Mesenchymal stem cell (in vitro differentiated cells and primary cell): ENCODE measurements around the gene NDOR1.
A peak's percentile ranks its signal among the peaks of the same experiment; 100 is the strongest.

ENCODE experiments used
- DNase-seq: peaks from one replicate; pipeline ENCODE4 v3.0.0-alpha.2; 2013
- H2AFZ ChIP-seq: one replicate; pipeline ENCODE4 v1.6.1; 2013; ENCODE audit warnings: low read depth, mild to moderate bottlenecking, control low read depth, inconsistent platforms, low read length, moderate library complexity
- H2AK5ac ChIP-seq: 2 replicates; pipeline ENCODE4 v1.6.1; 2013; ENCODE audit warnings: low read length, moderate library complexity, mild to moderate bottlenecking, inconsistent platforms; ENCODE audit not compliant: severe bottlenecking
- H2BK120ac ChIP-seq: one replicate; pipeline ENCODE4 v1.6.1; 2013; ENCODE audit warnings: low read depth, mild to moderate bottlenecking, inconsistent platforms, low read length, moderate library complexity
- H2BK12ac ChIP-seq, 2 experiments: one replicate each; pipeline ENCODE4 v1.6.1; 2013; ENCODE audit warnings: inconsistent platforms in 2 of 2, low read length in 2 of 2, mild to moderate bottlenecking in 2 of 2, moderate library complexity in 2 of 2, control low read depth in 1 of 2
- H2BK15ac ChIP-seq: one replicate; pipeline ENCODE4 v1.6.1; 2013; ENCODE audit warnings: mild to moderate bottlenecking, low read depth, inconsistent platforms; ENCODE audit not compliant: poor library complexity, severe bottlenecking
- H2BK5ac ChIP-seq: 2 replicates; pipeline ENCODE4 v1.6.1; 2013; ENCODE audit warnings: low read depth, mild to moderate bottlenecking, low read length, control low read depth, inconsistent platforms; ENCODE audit not compliant: poor library complexity, severe bottlenecking
- H3K14ac ChIP-seq, 2 experiments: one replicate each; pipeline ENCODE4 v1.6.1; 2013; ENCODE audit warnings: inconsistent platforms in 2 of 2, low read length in 2 of 2, control low read depth in 1 of 2, mild to moderate bottlenecking in 1 of 2, moderate library complexity in 1 of 2
- H3K18ac ChIP-seq, 2 experiments: one replicate each; pipeline ENCODE4 v1.6.1; 2013; ENCODE audit warnings: inconsistent platforms in 2 of 2, low read length in 2 of 2, control low read depth in 1 of 2, low read depth in 1 of 2, mild to moderate bottlenecking in 1 of 2
- H3K23ac ChIP-seq, 2 experiments: one replicate each; pipeline ENCODE4 v1.6.1; 2013; ENCODE audit warnings: inconsistent platforms in 2 of 2, low read length in 2 of 2, mild to moderate bottlenecking in 2 of 2, moderate library complexity in 2 of 2, control low read depth in 1 of 2
- H3K27ac ChIP-seq: 2 replicates; pipeline ENCODE4 v1.5.1; 2013; ENCODE audit warnings: mild to moderate bottlenecking, moderate library complexity, low read length, control low read depth, inconsistent platforms; ENCODE audit not compliant: poor library complexity, severe bottlenecking
- H3K27me3 ChIP-seq, 2 experiments: 2 replicates each; pipeline versions ENCODE4 v1.6.1 to v1.7.0; 2013; ENCODE audit warnings: low read length in 2 of 2, mild to moderate bottlenecking in 2 of 2, moderate library complexity in 2 of 2, control low read depth in 1 of 2, inconsistent platforms in 1 of 2; ENCODE audit not compliant: control insufficient read depth in 1 of 2, insufficient read depth in 1 of 2
- H3K36me3 ChIP-seq, 2 experiments: 2 replicates each; pipeline versions ENCODE4 v1.6.1 to v1.7.0; 2013; ENCODE audit warnings: low read length in 2 of 2, control low read depth in 1 of 2, inconsistent platforms in 1 of 2, low read depth in 1 of 2, mild to moderate bottlenecking in 1 of 2; ENCODE audit not compliant: insufficient read depth in 2 of 2, control insufficient read depth in 1 of 2
- H3K4ac ChIP-seq, 2 experiments: one replicate each; pipeline ENCODE4 v1.6.1; 2013; ENCODE audit warnings: inconsistent platforms in 2 of 2, low read length in 2 of 2, mild to moderate bottlenecking in 2 of 2, moderate library complexity in 2 of 2, control low read depth in 1 of 2, low read depth in 1 of 2
- H3K4me1 ChIP-seq: 2 replicates; pipeline ENCODE4 v1.6.1; 2013; ENCODE audit warnings: low read depth, low read length, control low read depth; ENCODE audit not compliant: control insufficient read depth, insufficient read depth
- H3K4me2 ChIP-seq: 2 replicates; pipeline ENCODE4 v1.6.1; 2013; ENCODE audit warnings: low read length, mild to moderate bottlenecking, inconsistent platforms; ENCODE audit not compliant: poor library complexity, severe bottlenecking
- H3K4me3 ChIP-seq, 2 experiments: 2 replicates each; pipeline versions ENCODE4 v1.5.1 to v1.7.0; 2013; ENCODE audit warnings: low read length in 2 of 2, mild to moderate bottlenecking in 2 of 2, control low read depth in 1 of 2, low read depth in 1 of 2; ENCODE audit not compliant: insufficient read depth in 1 of 2
- H3K79me1 ChIP-seq: replicated peaks from 2 replicates; pipeline ENCODE4 v1.6.1; 2013; ENCODE audit warnings: mild to moderate bottlenecking, control low read depth, low read length, inconsistent platforms; ENCODE audit not compliant: poor library complexity, severe bottlenecking
- H3K9ac ChIP-seq: 2 replicates; pipeline ENCODE4 v1.7.0; 2013; ENCODE audit warnings: mild to moderate bottlenecking, low read length, moderate library complexity
- H3K9me3 ChIP-seq: 2 replicates; pipeline ENCODE4 v1.7.0; 2013; ENCODE audit warnings: mild to moderate bottlenecking, low read length; ENCODE audit not compliant: control insufficient read depth
- H4K8ac ChIP-seq: one replicate; pipeline ENCODE4 v1.6.1; 2013; ENCODE audit warnings: inconsistent platforms, mild to moderate bottlenecking, low read length, moderate library complexity
- H4K91ac ChIP-seq: one replicate; pipeline ENCODE4 v1.6.1; 2013; ENCODE audit warnings: mild to moderate bottlenecking, low read length, inconsistent platforms
- WGBS: methylation state at CpG from one replicate; pipeline ENCODE4 v1.1.7; 2013; ENCODE audit warnings: mixed read lengths; 5-methylcytosine and 5-hydroxymethylcytosine counted together

The NDOR1 gene

GRCh38 chr9:137194388-137194787 lies 11.1 kb upstream of the NDOR1 start:
- Histone ChIP-seq H3K4ac (no peak overlapping the region), H3K9me3 (no peaks in the 10 kb centered on the region), H3K27ac (no peak overlapping the region), H3K4me3 (no peak overlapping the region), H3K79me1 (peaks cover 52% of the 10 kb centered on the region), H3K27me3 (no peaks in the 10 kb centered on the region), H2BK15ac (no peak overlapping the region), H3K4me1 (peaks cover 76% of the 10 kb centered on the region), H2BK120ac (no peak overlapping the region), H2AFZ (no peak overlapping the region), H2BK12ac (no peak overlapping the region), H4K8ac (no peak overlapping the region), H3K9ac (no peak overlapping the region), H2BK5ac (no peak overlapping the region), H4K91ac (peak overlapping the region; percentile 41), H3K36me3 (peaks cover 30 to 56% of the 10 kb centered on the region in 2 experiments), H3K14ac (no peak overlapping the region), H3K23ac (no peak overlapping the region), H3K18ac (no peak overlapping the region), H3K4me2 (peak overlapping the region; percentile 37), H2AK5ac (no peak overlapping the region)
- 83% methylated on average over 16 of the region's 16 CpGs for whole genome bisulfite sequencing
- DNase-seq: no peak

- peak overlapping the region; percentile 41 for H4K91ac ChIP-seq
- peaks cover 52% of the 10 kb centered on the region for H3K79me1 ChIP-seq
- WGBS: 80% methylated on average over 10 of the region's 10 CpGs
- no peak overlapping the region for H3K14ac ChIP-seq
- H3K4me3 ChIP-seq: no peak overlapping the region
- no peaks in the 10 kb centered on the region for H3K9me3 ChIP-seq
- H2BK5ac ChIP-seq: no peak overlapping the region
- H3K27me3 ChIP-seq: no peaks in the 10 kb centered on the region
- peak overlapping the region in 1 of 2 experiments; percentile 20 for H2BK12ac ChIP-seq
- H3K4ac ChIP-seq: no peak overlapping the region
- no peak overlapping the region for H2AFZ ChIP-seq
- no peak overlapping the region for H2BK120ac ChIP-seq
- peaks cover 75% of the 10 kb centered on the region for H3K4me1 ChIP-seq
- H2BK15ac ChIP-seq: no peak overlapping the region
- H3K4me2 ChIP-seq: no peak overlapping the region
- DNase-seq: no peak
- H4K8ac ChIP-seq: no peak overlapping the region
- H3K27ac ChIP-seq: no peak overlapping the region
- peaks cover 25 to 51% of the 10 kb centered on the region in 2 experiments for H3K36me3 ChIP-seq
- H3K18ac ChIP-seq: no peak overlapping the region
- no peak overlapping the region for H2AK5ac ChIP-seq
- no peak overlapping the region for H3K9ac ChIP-seq
- no peak overlapping the region for H3K23ac ChIP-seq
Measured at GRCh38 chr9:137194909-137195308, 10.6 kb upstream of the NDOR1 start.

GRCh38 chr9:137195525-137196220 lies 9.8 kb upstream of the NDOR1 start:
- H2BK120ac ChIP-seq: no peak overlapping the region
- H4K8ac ChIP-seq: no peak overlapping the region
- no peak overlapping the region for H3K4me3 ChIP-seq
- no peak overlapping the region for H3K14ac ChIP-seq
- DNase-seq: no peak
- H2AK5ac ChIP-seq: no peak overlapping the region
- H3K36me3 ChIP-seq: peaks cover 17 to 43% of the 10 kb centered on the region in 2 experiments
- no peaks in the 10 kb centered on the region for H3K27me3 ChIP-seq
- H2BK5ac ChIP-seq: no peak overlapping the region
- peaks cover 50% of the 10 kb centered on the region for H3K79me1 ChIP-seq
- H2BK15ac ChIP-seq: no peak overlapping the region
- no peak overlapping the region for H3K9ac ChIP-seq
- H3K9me3 ChIP-seq: no peaks in the 10 kb centered on the region
- H3K4me1 ChIP-seq: peaks cover 69% of the 10 kb centered on the region
- no peak overlapping the region for H3K4me2 ChIP-seq
- no peak overlapping the region for H3K4ac ChIP-seq
- no peak overlapping the region for H2BK12ac ChIP-seq
- no peak overlapping the region for H3K27ac ChIP-seq
- no peak overlapping the region for H2AFZ ChIP-seq
- no peak overlapping the region for H3K23ac ChIP-seq
- H3K18ac ChIP-seq: no peak overlapping the region
- H4K91ac ChIP-seq: peak overlapping the region; percentile 3
- WGBS: 95% methylated on average over 20 of the region's 21 CpGs

GRCh38 chr9:137198051-137198901 lies 7.2 kb upstream of the NDOR1 start:
- H3K9me3 ChIP-seq: no peaks in the 10 kb centered on the region
- H2BK120ac ChIP-seq: no peak overlapping the region
- no peak overlapping the region for H2BK15ac ChIP-seq
- DNase-seq: no peak
- peak overlapping the region; percentile 22 for H4K8ac ChIP-seq
- no peak overlapping the region for H2BK5ac ChIP-seq
- peaks cover 36% of the 10 kb centered on the region for H3K79me1 ChIP-seq
- H3K36me3 ChIP-seq: peaks cover 0 to 21% of the 10 kb centered on the region in 2 experiments
- WGBS: 95% methylated on average over 19 of the region's 19 CpGs
- peak overlapping the region; percentile 26 for H3K4me2 ChIP-seq
- no peak overlapping the region for H2BK12ac ChIP-seq
- no peak overlapping the region for H3K18ac ChIP-seq
- H3K4me1 ChIP-seq: peaks cover 67% of the 10 kb centered on the region
- H4K91ac ChIP-seq: peak overlapping the region; percentile 63
- H2AFZ ChIP-seq: no peak overlapping the region
- H3K27ac ChIP-seq: no peak overlapping the region
- no peak overlapping the region for H3K4ac ChIP-seq
- no peak overlapping the region for H3K23ac ChIP-seq
- peak overlapping the region; percentile 57 for H3K9ac ChIP-seq
- H2AK5ac ChIP-seq: no peak overlapping the region
- H3K4me3 ChIP-seq: peak overlapping the region in 1 of 2 experiments; percentile 71
- no peak overlapping the region for H3K14ac ChIP-seq
- H3K27me3 ChIP-seq: no peaks in the 10 kb centered on the region
